ENCODE measurements around the gene SETDB1.

GRCh38 chr1:150957666-150958065 is 31.5 kb downstream of the SETDB1 start:
- no peak for TF ChIP-seq CTCF (conservative IDR thresholded peaks at IDR 0.05)
- no peak for TF ChIP-seq EZH2 (IDR thresholded peaks at IDR 0.05; ENCODE audit: low read depth)
